Measurements from ENCODE around the gene ACVR1B.
"Not testable (repeated sequence)": the region's sequence is repeated elsewhere in the genome, so short reads cannot be mapped to it uniquely, and the experiment has no call there.

Gene ACVR1B

DNA sequence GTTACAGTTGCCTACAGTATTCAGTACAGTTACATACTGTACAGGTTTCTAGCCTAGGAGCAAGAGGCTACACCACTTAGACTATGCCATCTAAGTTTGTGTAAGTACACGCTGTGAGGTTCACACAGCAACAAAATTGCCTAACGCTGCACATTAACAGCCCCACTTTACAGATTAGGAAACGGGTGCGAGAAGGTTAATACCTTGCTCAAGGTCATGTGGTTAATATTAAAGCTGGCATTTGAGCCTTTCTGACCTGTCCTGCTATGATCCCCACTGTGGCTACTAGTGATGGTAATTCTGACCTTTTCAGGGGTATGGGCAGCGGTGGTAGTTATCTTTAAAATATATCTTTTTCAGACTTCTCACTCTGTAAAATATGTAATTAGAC is 20.9 kb downstream of the ACVR1B start:
- DNase-seq, result no peak

DNA sequence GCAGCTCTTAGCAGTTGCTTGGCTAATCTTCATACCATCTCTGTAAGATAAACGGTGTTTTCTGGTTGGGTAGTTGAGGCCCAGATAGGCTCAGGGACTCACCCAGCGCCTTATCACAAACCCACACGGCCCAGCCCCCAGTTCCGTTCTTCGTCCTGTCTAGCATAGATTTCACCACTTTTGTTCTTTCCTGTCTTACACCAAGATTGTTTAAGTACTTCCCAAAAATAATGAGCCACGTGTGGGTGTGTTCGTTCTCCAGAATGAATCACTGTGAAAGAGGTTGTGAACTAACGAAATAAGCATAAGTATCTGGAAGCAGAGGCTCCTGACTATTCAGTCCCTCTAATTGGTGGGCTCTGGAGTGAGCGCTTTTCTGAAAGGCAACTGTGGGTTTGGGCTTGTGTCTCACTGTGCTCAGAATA is 21.4 kb downstream of the ACVR1B start:
- DNase-seq, result no peak

DNA sequence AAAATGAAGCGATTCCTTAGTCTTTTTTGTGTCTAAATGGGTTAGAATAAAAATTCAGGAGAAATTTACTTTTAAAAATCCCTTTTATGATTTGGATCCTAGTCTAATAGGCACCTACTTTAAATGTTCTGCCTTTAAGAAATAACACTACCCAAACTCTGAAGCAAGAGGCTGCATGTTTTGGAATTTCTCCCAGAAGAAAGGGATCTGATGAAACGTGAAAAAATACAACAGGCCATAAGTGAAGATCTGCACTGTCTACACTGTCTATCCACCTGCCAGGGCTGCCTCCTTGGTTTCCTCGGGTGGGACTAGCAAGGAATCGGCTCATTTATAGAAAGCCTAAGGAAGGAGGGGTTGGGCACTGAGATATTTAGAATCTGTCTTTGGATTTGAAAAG is 22.1 kb downstream of the ACVR1B start:
- no peak for DNase-seq

DNA sequence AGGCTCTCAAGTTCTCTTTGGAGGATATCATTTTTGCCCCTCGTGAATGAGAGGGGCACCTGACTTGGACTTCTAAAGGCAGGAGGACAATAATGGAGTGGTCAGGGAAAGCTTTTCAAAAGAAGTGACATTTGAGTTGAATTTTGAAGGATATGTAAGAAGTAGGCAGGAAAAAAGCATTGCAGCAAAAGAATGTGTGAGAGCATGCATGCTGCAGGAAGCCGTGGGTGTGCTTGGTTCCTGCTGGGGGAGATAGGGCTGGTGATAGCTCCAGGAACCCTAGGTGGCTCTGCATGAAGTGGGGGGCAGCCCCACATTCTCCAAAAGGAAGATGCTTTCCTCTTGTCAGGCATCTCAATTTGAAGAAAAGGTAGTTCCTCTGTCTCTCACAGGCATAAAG is 23.1 kb downstream of the ACVR1B start:
- DNase-seq, result no peak

DNA sequence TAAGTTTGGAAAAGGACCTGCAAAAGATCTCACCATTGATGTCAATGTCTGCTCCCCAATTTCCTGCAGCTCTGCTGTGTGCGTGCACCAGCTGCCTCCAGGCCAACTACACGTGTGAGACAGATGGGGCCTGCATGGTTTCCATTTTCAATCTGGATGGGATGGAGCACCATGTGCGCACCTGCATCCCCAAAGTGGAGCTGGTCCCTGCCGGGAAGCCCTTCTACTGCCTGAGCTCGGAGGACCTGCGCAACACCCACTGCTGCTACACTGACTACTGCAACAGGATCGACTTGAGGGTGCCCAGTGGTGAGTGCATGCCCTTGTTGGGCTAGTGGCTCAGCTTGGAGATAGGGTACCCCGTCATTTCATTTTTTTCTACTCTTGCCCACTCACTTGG is 23.7 kb downstream of the ACVR1B start:
- DNase-seq, result no peak

DNA sequence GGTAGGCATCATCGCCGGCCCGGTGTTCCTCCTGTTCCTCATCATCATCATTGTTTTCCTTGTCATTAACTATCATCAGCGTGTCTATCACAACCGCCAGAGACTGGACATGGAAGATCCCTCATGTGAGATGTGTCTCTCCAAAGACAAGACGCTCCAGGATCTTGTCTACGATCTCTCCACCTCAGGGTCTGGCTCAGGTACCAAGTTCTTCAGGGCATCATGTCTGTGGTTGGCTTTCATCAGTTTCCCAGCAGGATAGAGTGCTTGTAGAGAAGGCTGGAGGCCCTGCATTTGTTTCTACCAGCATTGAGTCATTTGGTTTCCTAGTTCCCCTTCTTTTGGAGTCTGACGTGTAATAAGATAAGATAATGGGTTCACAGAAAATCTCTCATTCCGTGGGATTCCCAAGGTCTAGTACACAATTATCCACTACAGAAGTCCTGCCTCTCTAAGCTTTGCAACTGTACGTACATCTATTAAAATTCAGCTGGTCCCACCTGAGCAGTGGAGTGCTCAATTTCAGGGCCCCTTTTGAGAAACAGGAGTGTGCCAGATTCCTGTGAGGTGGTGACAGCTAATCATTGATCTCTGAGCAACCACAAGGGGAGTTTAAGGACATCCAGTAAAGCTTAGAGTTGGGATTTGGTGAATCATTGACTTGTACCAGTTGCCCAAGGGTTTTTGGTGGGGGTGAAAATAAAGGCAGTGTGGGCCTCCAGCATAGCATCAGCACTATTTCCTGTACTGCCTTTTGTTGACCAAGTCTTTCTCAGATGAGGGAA is 25.1 kb downstream of the ACVR1B start:
- no peak for DNase-seq

DNA sequence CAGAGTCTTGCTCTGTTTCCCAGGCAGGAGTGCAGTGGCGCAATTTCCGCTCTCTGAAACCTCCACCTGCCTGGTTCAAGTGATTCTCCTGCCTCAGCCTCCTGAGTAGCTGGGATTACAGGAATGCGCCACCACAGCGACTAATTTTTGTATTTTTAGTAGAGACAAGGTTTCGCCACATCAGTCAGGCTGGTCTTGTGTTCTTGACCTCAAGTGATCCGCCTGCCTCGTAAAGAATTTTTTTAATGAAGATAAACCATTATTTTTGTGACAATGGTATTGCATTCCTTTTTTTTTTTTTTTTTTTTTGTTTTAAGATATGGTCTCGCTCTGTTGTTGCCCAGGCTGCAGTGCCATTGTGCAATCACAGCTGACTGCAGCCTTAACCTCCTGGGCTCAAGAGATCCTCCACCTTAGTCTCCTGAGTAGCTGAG is 25.8 kb downstream of the ACVR1B start:
- no peak for DNase-seq

DNA sequence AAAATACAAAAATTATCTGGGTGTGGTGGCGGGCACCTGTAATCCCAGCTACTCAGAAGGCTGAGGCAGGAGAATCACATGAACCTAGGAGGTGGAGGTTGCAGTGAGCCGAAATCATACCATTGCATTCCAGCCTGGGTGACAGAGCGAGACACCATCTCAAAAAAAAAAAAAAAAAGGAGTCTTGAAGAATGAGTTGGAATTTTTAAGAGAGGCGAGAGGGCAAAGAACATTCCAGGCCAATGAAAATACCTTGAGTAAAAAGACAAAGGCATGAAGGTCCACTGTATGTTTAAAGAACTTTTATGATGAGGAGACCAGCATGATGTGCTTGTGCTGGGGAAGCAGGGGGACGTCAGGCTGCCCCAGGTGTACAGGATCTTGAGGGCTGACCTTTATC is 27.8 kb downstream of the ACVR1B start:
- not testable (repeated sequence) for DNase-seq

DNA sequence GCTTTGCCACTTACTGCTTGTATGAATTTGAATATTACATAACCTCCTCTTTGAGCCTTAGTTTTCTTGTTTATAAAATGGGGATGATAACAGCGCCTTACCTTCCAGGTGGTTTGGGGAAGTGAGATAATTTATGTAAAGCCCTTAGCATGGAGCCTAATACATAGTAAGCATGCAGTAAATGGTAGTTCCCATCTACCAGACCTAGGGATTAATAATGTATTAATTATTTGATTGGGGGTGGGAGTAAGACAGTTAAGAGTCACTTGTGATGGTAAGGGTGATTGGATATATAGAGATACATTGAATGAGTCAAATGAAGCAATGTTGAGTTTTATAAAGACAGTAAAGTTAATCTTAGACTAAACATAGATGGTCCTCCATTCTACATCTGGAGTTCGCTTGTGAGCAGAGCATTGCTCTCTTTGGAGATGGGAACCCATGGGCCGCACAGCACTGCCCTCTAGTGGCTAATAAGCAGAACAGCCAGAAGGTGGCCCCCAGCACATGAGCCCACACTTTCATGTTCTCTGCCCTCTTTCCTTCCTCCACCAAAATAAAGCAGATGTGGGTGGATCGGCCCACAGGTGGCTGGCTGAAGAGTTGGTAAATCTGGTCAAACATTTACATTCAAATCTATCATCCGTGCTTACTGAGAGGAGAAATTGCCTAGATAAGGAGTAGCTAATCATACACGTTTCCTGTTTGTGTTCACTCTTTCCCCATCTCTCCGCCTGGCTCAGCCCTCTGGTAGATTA is 28.7 kb downstream of the ACVR1B start:
- DNase-seq, result no peak

DNA sequence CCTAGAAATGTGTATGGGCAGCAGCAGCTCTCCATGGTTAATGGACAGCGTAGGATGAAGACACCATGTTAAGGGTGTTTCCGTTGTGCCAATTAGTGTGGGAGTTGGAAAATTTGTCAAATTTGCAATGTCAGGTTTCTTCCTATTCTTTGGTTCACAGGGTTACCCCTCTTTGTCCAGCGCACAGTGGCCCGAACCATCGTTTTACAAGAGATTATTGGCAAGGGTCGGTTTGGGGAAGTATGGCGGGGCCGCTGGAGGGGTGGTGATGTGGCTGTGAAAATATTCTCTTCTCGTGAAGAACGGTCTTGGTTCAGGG is 29.3 kb downstream of the ACVR1B start:
- no peak for DNase-seq

DNA sequence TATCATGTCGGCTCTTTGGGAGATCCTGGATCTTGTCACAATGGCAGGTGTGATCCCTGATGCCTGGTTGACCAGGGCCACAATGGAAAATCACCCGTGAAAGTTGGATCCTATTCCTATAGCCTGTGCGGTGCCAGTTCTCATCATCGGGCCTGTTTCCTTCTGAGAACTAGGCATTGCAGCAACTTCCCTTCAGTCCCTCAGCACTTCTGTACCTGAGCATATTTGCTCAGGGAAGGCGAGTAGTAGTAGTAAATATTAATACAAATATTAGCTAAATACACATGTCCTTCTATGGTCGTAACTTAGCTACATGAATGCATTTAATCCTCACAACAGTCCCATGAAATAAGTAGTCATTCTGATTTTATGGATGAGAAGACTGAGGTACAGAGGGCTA is 33.2 kb downstream of the ACVR1B start:
- no peak for DNase-seq

DNA sequence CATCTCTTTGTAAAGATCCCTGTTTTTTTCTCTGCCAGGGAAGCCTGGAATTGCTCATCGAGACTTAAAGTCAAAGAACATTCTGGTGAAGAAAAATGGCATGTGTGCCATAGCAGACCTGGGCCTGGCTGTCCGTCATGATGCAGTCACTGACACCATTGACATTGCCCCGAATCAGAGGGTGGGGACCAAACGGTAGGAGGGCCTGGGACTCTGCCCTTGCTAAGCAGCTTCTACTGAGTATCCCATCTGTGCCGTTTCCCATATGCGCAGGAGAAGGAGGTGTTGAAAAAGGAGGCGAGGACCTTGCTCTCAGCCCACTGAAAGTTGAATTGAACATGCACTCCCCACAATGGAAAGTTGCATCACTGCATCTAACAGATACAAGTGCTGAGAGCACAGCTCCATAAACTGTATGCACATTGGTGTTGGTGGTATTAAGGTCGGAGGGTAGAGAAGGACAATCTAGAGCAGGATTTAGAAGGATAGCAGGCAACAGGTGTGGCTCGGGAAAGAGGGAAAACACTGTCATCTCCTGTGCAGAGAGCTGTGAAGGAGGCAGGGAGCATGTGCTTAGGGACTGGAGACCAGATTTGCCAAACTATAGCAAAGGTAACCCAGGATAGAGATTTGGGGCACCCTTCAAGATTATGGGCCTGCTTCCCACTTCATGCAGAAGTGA is 33.8 kb downstream of the ACVR1B start:
- DNase-seq, result no peak

DNA sequence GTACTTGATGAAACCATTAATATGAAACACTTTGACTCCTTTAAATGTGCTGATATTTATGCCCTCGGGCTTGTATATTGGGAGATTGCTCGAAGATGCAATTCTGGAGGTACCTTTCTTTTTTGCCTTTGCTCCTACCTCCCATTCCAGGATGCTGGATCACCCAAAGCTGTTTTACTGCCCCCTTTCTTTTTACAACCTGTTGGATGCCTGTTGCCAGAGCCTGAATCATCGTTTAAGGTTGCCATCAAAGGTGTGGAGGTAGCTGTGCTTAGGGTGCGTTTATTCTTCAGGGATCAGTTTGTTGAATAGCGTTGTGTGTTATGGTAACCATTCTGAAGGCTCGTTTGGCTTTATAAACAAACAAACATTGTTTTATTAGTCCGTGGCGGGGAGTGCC is 35.3 kb downstream of the ACVR1B start:
- no peak for DNase-seq

DNA sequence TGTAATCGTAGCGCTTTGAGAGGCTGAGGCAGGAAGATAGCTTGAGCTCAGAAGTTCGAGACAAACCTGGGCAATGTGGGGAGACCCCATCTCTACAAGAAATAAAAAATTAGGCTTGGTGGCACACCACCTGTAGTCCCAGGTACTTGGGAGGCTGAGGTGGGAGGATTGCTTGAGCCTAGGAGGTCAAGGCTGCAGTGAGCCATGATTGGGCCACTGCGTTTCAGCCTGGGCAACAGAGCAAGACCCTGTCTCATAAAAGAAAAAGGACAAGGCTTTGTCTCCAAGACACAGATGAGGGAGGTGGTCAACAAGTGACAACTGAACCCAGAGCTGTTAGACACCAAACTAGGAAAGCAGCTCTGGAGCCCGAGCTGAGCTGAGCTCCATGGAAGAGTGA is 40.7 kb downstream of the ACVR1B start:
- DNase-seq, result no peak

DNA sequence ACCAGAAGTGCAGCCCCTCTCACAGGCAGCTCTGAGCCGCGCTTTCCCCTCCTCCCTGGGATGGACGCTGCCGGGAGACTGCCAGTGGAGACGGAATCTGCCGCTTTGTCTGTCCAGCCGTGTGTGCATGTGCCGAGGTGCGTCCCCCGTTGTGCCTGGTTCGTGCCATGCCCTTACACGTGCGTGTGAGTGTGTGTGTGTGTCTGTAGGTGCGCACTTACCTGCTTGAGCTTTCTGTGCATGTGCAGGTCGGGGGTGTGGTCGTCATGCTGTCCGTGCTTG is 43.0 kb downstream of the ACVR1B start:
- DNase-seq, result no peak

DNA sequence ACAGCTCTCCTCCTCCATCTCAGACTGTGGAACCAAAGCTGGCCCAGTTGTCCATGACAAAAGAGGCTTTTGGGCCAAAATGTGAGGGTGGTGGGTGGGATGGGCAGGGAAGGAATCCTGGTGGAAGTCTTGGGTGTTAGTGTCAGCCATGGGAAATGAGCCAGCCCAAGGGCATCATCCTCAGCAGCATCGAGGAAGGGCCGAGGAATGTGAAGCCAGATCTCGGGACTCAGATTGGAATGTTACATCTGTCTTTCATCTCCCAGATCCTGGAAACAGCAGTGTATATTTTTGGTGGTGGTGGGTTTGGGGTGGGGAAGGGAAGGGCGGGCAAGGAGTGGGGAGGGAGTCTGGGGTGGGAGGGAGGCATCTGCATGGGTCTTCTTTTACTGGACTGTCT is 43.5 kb downstream of the ACVR1B start:
- no peak for DNase-seq

DNA sequence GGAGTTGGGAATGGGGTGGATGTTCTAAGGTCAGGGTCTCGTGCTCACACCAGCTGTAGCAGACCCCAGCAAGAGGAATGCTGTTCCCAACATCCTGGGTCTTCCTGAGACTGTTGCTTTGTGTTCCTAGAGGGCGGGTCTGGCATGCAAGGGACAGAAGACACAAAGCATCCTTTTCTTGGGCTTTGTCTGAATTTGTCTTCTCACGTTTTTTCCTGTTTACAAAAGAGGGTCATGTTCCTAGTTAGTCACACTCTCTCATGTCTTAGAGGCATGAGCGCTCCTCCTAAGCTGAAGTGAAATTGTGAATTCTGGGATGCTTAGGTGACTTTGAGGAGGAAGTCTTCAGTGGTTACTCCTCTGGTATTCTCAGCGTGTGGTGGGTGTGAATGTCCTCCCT is 45.6 kb downstream of the ACVR1B start:
- DNase-seq, result no peak

DNA sequence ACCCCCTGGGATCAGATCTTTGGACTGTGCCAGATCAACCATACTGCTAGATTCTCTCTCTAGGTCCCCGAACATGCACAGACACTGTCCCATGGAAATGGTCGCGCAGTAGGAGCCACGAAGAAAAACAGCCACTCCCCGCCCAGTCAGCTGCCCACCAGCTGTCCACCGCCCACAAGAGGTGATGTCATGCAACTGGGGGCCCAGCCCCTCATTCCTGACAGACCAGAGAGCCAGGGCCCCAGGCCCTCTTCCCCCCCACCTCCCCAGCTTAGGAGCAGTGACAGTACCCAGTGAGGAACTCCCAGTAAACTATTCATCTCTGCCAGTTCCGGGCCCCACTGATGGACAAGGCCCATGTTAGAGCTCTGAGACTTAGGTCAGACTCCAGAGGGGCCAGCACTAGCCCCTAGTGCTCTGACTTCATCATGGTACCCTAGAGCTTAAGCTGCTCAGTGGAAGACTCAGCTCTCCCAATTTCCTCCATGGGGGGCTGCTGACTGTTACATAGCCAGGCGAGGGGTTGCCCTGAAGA is 51.6 kb downstream of the ACVR1B start:
- DNase-seq, result no peak

DNA sequence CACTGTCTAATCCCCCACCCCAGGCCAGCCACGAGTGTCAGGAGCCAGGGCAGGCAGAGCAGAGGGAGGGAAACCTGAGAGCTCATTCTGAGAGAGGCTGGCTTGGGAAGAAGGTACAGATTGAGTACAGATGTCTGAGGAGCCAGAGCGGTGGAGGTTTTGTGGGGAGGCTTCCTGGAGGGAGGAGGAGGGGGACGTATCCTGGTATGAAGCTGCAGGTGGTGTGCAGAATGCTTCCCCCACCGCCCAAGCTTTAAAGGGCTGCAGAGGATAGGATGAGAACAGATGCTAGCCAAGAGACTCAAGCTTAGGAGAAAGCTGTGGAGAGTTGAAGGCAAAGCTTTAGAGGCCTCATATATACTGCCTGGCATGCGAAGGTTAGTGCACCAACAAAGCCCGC is 52.1 kb downstream of the ACVR1B start:
- no peak for DNase-seq

DNA sequence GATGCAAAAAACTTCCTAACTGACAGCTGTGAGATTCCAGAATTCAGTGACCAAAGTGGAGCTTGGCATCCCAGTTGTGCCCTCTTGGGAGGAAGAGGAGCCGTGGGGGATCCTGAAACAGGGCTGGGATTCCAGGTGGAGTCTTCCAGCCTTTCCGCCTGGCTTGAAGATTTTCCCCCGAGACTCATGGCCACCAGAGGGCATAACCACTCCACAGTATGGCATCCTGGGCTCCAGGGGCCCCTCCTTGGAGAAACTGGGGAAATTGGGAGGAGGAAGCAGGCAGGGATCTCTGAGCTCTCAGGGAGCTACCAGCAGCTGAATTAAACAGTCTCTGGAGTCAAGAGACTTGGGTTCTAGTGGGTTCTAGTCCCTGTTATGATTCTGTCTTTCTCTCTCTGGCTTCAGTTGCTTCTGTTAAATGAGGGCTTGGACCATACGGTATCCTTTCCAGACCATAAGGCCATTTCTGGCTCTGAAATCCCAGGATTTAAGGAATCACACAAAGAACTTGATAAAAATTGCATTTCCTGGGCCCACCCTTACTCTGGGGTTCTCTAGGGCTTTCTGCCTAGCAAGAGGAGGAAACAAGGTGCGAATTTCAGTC is 52.6 kb downstream of the ACVR1B start:
- DNase-seq, result no peak

DNA sequence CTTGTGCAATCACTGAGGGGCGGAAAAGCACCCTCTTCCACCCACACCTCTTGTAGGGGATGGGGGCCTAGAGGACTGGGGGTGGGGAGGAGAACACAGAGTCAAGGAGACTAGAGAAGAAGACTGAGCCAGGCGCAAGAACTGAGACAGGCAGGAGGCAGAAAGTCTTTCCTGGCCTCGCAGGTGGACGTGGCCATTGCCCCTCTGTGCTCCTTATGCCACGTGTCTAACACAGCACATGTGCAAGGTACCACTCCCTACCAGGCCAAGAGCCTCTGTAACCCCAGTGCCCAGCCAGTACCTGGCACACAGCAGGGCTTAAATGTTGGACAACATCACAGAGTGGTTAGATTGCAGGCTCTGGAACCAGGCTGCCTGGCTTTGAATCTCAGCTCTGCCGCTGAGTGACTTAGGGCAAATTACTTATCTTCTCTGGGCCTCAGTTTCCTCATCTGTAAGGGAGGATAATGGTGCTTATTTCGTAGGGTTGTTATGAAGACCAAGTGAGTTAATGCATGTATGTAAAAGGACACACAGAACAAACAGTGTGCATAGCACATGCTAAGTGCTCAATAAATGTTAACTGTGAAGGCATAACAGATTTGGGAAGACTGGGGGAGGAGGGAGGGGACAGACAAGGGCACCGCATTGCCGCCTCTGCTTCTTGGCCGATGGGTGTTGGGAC is 53.9 kb downstream of the ACVR1B start:
- DNase-seq, result no peak

DNA sequence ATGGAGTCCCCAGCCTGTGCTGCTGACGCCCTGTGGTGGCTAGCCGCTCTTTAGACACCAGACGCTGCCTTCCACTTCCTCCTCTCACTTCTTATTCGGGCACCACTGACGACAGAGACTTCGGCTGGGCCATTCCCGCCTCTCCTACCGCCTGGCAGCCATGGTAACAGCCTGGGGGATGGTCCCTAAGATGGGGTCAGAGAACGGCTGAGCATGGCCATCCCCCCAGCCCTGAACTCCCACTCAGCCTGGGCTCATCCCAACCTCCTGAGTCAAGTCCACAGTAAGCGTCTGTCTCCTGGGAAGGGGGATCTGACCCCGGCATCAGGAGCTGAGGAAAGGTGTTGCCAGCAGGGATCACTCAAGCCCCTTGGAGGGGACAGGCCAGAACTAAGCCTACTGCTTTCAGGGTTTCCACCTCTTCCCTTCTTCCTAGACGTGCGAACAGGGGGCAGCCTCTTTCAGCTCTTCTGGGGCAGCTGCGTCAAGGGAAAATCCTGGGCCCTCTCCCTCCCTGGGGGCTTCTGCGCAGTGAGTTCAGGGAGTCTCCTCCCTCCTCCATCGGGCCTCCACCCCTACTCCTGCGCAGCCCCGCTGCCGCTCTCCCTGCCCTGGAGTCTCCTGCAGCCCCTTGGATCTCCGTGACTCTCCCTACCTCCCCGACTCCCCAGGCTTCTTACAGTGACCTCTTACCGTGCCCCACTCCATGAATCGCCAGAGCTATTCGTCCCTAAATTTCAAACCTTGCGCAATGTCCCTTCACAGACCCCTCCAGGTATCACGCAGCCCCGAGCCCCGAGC is 54.6 kb downstream of the ACVR1B start:
- DNase-seq, result no peak

Measured in NCI-H1436 treated with DMSO at 0.1 percent for 48 hours (cell line).